ENCODE measurements around the gene IL10RB. TPM values are rescaled to one million over a fixed set of nuclear protein-coding genes. Genes with fewer than 3 reads are reported as not detected.

Gene IL10RB
- total RNA-seq, 1 donor from 2014 or later: 49.1 TPM

DNA sequence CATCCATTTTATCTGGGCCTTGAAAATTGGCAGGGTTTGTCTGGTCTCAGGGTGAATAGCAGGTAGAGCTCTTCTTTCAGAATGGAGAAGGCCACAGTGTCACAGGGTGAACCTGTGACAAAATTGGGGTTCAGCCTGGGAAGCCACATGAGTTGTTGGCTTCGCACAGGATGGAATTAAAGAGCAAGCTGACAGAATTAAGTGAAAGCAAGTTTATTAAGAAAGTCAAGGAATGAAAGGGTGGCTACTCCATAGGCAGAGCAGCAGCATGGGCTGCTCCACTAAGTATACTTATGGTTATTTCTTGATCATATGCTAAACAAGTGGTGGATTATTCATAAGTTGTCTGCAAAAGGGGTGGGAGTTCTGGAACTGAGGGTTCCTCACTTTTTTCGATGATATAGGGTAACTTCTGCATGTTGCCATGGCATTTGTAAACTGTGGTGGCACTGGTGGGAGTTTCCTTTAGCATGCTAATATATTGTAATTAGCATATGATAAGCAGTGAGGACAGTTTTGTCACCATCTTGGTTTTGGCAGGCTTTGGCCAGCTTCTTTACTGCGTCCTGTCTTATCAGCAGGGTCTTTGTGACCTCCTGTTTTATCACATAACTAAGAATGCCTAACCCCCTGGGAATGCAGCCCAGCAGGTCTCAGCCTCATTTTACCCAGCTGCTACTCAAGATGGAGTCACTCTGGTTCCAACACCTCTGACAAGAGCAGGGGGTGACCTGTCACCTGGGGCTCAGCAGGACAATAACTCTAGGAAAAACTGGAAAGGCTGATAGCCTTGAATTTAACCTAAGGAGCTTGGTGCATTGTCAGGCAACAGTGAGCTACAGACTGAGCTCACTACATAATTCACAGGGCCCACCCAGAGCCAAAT, 31.3 kb upstream of the IL10RB start:
- intact Hi-C loops (cut with DNase I): no loop called here

DNA sequence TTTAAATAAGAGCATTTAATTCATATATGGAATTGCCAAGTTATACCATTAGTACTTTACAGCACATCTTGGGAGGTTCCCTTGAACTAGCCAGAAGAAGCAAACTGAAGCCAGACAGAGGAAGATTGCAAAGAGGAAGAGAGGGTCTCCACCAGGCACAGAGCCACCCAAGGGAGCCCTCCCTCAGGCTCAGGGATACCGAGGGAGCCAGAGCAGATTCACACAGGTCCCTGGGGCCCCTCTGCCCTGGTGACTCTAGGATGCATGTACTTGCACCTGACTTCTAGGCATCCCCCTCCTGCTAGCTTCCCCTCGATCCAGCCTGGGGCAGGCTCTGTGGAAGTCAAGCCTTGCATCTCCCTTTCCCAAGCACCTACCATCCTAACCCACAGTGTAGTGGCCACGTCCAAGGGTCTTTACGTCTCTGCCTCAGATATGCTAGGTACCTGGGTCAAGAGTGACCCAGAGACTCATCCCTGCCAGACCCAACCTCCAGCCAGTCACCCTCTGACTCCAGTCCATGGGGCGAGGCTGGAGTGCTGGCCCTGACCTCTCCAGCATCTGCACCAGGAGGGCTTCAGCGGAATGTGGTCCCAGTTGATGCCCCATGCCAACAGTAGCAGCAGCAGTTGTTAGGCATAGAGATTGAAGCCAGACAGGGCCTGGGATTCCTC, 30.0 kb upstream of the IL10RB start:
- Histone ChIP-seq H3K27ac (no peak overlapping the region), H3K4me3 (no peak overlapping the region), H3K9me3 (no peaks in the 10 kb centered on the region), H3K27me3 (ENCODE audit: low read depth) (no peaks in the 10 kb centered on the region), H3K36me3 (no peaks in the 10 kb centered on the region), H3K4me1 (peaks cover 44% of the 10 kb centered on the region)
- TF ChIP-seq, protein P1, sequence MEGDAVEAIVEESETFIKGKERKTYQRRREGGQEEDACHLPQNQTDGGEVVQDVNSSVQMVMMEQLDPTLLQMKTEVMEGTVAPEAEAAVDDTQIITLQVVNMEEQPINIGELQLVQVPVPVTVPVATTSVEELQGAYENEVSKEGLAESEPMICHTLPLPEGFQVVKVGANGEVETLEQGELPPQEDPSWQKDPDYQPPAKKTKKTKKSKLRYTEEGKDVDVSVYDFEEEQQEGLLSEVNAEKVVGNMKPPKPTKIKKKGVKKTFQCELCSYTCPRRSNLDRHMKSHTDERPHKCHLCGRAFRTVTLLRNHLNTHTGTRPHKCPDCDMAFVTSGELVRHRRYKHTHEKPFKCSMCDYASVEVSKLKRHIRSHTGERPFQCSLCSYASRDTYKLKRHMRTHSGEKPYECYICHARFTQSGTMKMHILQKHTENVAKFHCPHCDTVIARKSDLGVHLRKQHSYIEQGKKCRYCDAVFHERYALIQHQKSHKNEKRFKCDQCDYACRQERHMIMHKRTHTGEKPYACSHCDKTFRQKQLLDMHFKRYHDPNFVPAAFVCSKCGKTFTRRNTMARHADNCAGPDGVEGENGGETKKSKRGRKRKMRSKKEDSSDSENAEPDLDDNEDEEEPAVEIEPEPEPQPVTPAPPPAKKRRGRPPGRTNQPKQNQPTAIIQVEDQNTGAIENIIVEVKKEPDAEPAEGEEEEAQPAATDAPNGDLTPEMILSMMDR (IDR thresholded peaks at IDR 0.05): no peak
- DNase-seq: no peak
- peak; percentile 14 to 37 for ATAC-seq
- intact Hi-C loops (cut with DNase I): no loop called here

More for the DNA sequence above, 31.3 kb upstream of the IL10RB start:
- ATAC-seq (no peak), DNase-seq (no peak)
- H3K9me3 ChIP-seq: no peaks in the 10 kb centered on the region
- H3K27me3 ChIP-seq (ENCODE audit: low read depth): no peaks in the 10 kb centered on the region
- no peak overlapping the region for H3K27ac ChIP-seq
- TF ChIP-seq, protein P1 (IDR thresholded peaks at IDR 0.05): no peak
- peaks cover 44% of the 10 kb centered on the region for H3K4me1 ChIP-seq
- H3K4me3 ChIP-seq: no peak overlapping the region
- no peaks in the 10 kb centered on the region for H3K36me3 ChIP-seq

DNA sequence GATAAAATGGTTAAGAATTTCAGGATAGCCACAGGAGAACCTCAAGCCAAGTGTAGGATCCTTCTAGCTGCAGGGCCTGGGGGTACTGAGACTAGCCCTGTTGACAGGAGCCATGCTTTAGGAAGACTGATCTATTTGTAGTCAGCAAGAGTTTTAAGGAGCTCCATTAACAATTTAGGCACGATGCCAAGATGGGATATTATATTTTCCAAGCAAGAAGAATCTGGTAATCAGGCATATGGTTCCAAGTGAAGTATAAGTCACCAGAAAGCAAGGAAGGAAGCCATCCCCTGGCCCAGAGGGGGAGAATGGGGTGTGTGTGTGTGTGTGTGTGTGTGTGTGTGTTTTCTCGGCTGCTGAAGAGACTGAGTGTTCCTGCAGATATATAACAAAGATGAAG, 29.4 kb upstream of the IL10RB start:
- TF ChIP-seq, protein P1 (IDR thresholded peaks at IDR 0.05): no peak
- Histone ChIP-seq H3K4me3 (no peak overlapping the region), H3K27me3 (ENCODE audit: low read depth) (no peaks in the 10 kb centered on the region), H3K36me3 (peaks cover under 1% of the 10 kb centered on the region), H3K27ac (no peak overlapping the region), H3K9me3 (no peaks in the 10 kb centered on the region), H3K4me1 (peaks cover 39% of the 10 kb centered on the region)
- intact Hi-C loops (cut with DNase I): no loop called here
- no peak for ATAC-seq
- no peak for DNase-seq

DNA sequence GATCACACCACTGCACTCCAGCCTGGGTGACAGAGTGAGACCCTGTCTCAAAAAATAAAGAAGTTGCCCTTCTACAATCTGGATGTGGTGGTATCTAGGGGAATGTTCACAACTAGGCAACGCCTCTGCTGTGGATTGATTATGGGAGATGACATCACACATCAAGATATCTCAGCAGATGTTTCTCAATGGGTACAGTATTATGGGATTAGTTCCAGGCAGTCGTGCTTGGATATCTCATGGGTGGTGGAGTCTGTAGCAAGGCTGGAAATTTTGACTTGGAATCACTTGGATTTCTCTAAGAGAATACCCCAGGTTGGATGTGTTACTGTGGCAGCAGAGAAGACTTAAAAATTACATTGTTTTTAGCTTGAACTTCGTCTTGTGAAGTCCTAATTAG, 28.7 kb upstream of the IL10RB start:
- ATAC-seq: peak in 1 of 2 donors; percentile 9
- Histone ChIP-seq H3K36me3 (peaks cover 6% of the 10 kb centered on the region), H3K27me3 (ENCODE audit: low read depth) (no peaks in the 10 kb centered on the region), H3K4me1 (peaks cover 32% of the 10 kb centered on the region), H3K27ac (peak overlapping the region; percentile 31), H3K9me3 (no peaks in the 10 kb centered on the region), H3K4me3 (no peak overlapping the region)
- intact Hi-C loops (cut with DNase I): no loop called here
- DNase-seq: no peak
- TF ChIP-seq, protein P1 (IDR thresholded peaks at IDR 0.05): no peak

DNA sequence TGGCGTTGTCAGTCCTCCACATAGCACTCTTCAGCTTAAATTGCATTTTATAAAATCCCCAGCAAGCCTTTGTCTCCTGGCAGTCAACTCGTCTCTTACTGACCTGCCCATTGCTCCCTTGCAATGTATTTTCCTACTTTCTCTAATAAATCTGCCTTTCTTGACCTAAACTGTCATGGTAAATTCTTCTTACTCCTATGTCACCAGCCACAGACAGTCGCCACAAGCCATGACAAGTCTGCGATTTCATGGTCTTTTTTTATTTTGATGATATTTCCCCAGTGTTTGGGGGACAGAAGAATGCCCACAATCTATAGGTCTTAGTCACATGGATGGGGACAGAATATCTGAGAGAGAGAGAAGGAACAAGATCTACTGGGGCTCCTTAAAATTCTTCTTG, 28.0 kb upstream of the IL10RB start:
- no peaks in the 10 kb centered on the region for H3K9me3 ChIP-seq
- no peak for ATAC-seq
- no peak for DNase-seq
- peaks cover 25% of the 10 kb centered on the region for H3K4me1 ChIP-seq
- intact Hi-C loops (cut with DNase I): no loop called here
- peak overlapping the region; percentile 31 for H3K27ac ChIP-seq
- TF ChIP-seq, protein P1 (IDR thresholded peaks at IDR 0.05): no peak
- H3K4me3 ChIP-seq: no peak overlapping the region
- peaks cover 8% of the 10 kb centered on the region for H3K36me3 ChIP-seq
- H3K27me3 ChIP-seq (ENCODE audit: low read depth): no peaks in the 10 kb centered on the region

Measured in lower lobe of right lung (tissue), 2 donors.